Body of pancreas (tissue), 4 donors: Measurements from ENCODE around the gene OPRD1. TPM values are rescaled to one million over a fixed set of nuclear protein-coding genes. Genes with fewer than 3 reads are reported as not detected.

Experiments used
- ATAC-seq: fragments of 150-250 bp; one replicate; pipeline ENCODE4 v1.9.1; 2016
- DNase-seq, 4 donors: peaks; one replicate each; pipeline ENCODE4 v3.0.0-alpha.2; 2019
- H3K27ac ChIP-seq, 4 donors: fragments of 200-600 bp; sonication (generic); 1 replicate in 3 of 4; 2 replicates in 1 of 4; pipeline versions ENCODE4 v1.5.1 to v1.6.1; 2016 to 2019; ENCODE audit warnings: mild to moderate bottlenecking in 1 of 4, mixed read lengths in 1 of 4, moderate library complexity in 1 of 4
- H3K27me3 ChIP-seq, 2 donors: fragments of 200-600 bp; sonication (generic); one replicate each; pipeline ENCODE4 v1.6.0; 2016; ENCODE audit warnings: mild to moderate bottlenecking in 1 of 2
- H3K36me3 ChIP-seq, 2 donors: fragments of 200-600 bp; sonication (generic); replicated peaks in 1 of 2; 2 replicates each; pipeline ENCODE4 v1.5.1; 2016; ENCODE audit warnings: low read depth in 2 of 2; ENCODE audit not compliant: insufficient read depth in 1 of 2
- H3K4me1 ChIP-seq: fragments of 200-600 bp; sonication (generic); one replicate; pipeline ENCODE4 v1.6.0; 2016
- H3K4me3 ChIP-seq, 2 donors: fragments of 200-600 bp; sonication (generic); 1 replicate in 1 of 2; 2 replicates in 1 of 2; pipeline ENCODE4 v1.5.1; 2016 to 2019
- H3K9me3 ChIP-seq, 3 donors: fragments of 200-600 bp; sonication (generic); 1 replicate in 2 of 3; 2 replicates in 1 of 3; pipeline ENCODE4 v1.5.1; 2016
- POLR2A ChIP-seq, 3 donors: fragments of 450-650 bp; IDR thresholded peaks; one replicate each; pipeline ENCODE4 v1.6.1; 2016; ENCODE audit warnings: antibody characterized with exemption in 3 of 3, mild to moderate bottlenecking in 2 of 3
- WGBS, 2 donors: methylation state at CpG; one replicate each; pipeline ENCODE4 v1.1.5; 2017; 5-methylcytosine and 5-hydroxymethylcytosine counted together
- intact Hi-C: fragments of 100-400 bp; cut with DNase I; formaldehyde crosslinking; loops from one replicate; pipeline ENCODE4 v1.15.1; 2023
- total RNA-seq, 2 donors: library from RNA; depleted of rRNA; stranded (reverse); fragments of >200 nt; gene quantifications; one replicate each; pipeline ENCODE4 v1.1.0, GENCODE V29; 2016
- TF ChIP-seq, protein P1 (sequence below), 7 experiments: fragments of 450-650 bp in 4 of 7; fragments of 200-600 bp in 3 of 7; sonication (generic) in 3 of 7; IDR thresholded peaks; one replicate each; pipeline ENCODE4 v1.5.1; 2016 to 2019; ENCODE audit warnings: antibody characterized with exemption in 7 of 7

The OPRD1 gene
- total RNA-seq, 2 donors from 2014 or later = 0.66 TPM; not detected in 1

DNA sequence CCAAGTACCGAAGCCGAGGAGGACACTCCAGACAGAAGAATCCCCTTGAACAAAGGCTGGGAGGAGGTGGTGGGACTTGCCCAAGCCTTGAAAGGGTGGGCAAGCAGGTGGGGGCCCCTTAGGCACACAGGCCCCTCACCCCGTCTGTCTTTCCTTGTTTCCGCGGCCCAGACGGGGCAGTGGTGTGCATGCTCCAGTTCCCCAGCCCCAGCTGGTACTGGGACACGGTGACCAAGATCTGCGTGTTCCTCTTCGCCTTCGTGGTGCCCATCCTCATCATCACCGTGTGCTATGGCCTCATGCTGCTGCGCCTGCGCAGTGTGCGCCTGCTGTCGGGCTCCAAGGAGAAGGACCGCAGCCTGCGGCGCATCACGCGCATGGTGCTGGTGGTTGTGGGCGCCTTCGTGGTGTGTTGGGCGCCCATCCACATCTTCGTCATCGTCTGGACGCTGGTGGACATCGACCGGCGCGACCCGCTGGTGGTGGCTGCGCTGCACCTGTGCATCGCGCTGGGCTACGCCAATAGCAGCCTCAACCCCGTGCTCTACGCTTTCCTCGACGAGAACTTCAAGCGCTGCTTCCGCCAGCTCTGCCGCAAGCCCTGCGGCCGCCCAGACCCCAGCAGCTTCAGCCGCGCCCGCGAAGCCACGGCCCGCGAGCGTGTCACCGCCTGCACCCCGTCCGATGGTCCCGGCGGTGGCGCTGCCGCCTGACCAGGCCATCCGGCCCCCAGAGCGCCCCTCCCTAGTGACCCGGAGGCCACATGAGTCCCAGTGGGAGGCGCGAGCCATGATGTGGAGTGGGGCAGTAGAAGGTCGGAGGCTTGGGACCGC lies 50.8 kb downstream of the OPRD1 start:
- 83 to 88% methylated on average over 8 to 48 of the region's 66 CpGs for WGBS, 2 donors
- no peak for DNase-seq
- no peak overlapping the region for H3K4me3 ChIP-seq
- TF ChIP-seq POLR2A (IDR thresholded peaks at IDR 0.05) = no peak
- TF ChIP-seq, protein P1, sequence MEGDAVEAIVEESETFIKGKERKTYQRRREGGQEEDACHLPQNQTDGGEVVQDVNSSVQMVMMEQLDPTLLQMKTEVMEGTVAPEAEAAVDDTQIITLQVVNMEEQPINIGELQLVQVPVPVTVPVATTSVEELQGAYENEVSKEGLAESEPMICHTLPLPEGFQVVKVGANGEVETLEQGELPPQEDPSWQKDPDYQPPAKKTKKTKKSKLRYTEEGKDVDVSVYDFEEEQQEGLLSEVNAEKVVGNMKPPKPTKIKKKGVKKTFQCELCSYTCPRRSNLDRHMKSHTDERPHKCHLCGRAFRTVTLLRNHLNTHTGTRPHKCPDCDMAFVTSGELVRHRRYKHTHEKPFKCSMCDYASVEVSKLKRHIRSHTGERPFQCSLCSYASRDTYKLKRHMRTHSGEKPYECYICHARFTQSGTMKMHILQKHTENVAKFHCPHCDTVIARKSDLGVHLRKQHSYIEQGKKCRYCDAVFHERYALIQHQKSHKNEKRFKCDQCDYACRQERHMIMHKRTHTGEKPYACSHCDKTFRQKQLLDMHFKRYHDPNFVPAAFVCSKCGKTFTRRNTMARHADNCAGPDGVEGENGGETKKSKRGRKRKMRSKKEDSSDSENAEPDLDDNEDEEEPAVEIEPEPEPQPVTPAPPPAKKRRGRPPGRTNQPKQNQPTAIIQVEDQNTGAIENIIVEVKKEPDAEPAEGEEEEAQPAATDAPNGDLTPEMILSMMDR (IDR thresholded peaks at IDR 0.05) = no peak
- H3K4me1 ChIP-seq = no peaks in the 10 kb centered on the region
- H3K36me3 ChIP-seq = no peaks in the 10 kb centered on the region
- no peak overlapping the region for H3K27ac ChIP-seq
- no peaks in the 10 kb centered on the region for H3K9me3 ChIP-seq
- H3K27me3 ChIP-seq = no peaks in the 10 kb centered on the region
- ATAC-seq = no peak
- intact Hi-C loops = no loop called here

DNA sequence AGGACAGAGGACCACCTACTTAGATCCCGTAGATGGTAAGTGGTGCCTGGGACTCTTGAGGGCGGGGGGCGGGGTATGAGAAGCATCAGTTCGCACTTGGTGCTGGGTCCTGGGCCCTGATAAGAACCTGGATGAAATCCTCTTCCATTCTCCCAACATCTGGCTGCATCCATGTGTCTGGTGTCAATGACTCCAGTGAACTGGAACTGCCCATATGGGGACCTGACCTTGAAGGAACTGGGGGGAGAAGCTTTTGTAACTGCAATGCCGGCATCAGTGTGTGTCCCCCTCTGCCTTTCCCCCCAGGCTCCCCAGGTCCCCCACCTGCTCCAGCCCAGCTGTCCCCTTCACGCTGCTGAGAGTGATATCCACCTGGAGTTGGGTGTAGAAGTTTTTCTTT lies 52.7 kb downstream of the OPRD1 start:
- TF ChIP-seq POLR2A (IDR thresholded peaks at IDR 0.05) = no peak
- no peak overlapping the region for H3K4me3 ChIP-seq
- H3K9me3 ChIP-seq = no peaks in the 10 kb centered on the region
- intact Hi-C loops = no loop called here
- no peaks in the 10 kb centered on the region for H3K4me1 ChIP-seq
- no peaks in the 10 kb centered on the region for H3K27me3 ChIP-seq
- H3K36me3 ChIP-seq = no peaks in the 10 kb centered on the region
- H3K27ac ChIP-seq = no peak overlapping the region
- DNase-seq (no peak), ATAC-seq (no peak)
- WGBS, 2 donors = 65 to 67% methylated on average over 1 to 6 of the region's 6 CpGs

DNA sequence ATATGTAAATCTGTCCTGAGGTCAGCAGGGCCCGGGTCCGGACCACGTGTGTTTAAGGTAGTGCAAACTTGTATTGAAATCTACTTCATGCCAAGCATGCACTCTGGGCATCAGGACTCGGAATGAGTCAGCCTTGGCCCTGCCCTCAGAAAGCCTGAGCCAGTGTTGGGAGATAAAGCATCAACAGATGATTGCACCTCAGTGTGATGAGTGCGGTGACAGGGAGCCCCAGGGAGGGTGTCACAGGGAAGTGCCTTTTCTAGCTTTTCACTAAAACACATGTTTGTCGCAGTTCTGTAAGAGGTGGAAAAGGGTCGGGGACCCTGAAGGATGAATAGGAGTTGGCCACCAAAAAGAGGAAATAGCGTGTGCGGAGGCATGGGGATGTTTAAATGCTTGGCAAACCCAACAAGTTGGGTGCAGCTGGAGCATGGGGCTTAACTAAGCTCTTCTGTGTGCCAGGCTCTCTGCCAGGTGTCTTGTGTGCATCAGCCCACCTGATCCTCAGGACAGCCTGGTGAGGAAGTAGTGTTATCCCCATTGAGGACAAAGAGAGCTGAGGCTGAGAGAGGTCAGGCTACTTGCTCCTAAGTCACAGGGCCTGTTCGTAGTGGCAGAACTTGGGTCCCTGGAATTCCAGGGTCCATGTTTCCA lies 54.2 kb downstream of the OPRD1 start:
- no peak overlapping the region for H3K27ac ChIP-seq
- H3K36me3 ChIP-seq = no peaks in the 10 kb centered on the region
- intact Hi-C loops = no loop called here
- 67 to 81% methylated on average over 6 to 10 of the region's 10 CpGs for WGBS, 2 donors
- ATAC-seq (peak; percentile 6), DNase-seq (no peak)
- TF ChIP-seq POLR2A (IDR thresholded peaks at IDR 0.05) = no peak
- TF ChIP-seq, protein P1 (IDR thresholded peaks at IDR 0.05) = no peak
- H3K4me3 ChIP-seq = no peak overlapping the region
- H3K27me3 ChIP-seq = no peaks in the 10 kb centered on the region
- no peaks in the 10 kb centered on the region for H3K9me3 ChIP-seq
- no peaks in the 10 kb centered on the region for H3K4me1 ChIP-seq

DNA sequence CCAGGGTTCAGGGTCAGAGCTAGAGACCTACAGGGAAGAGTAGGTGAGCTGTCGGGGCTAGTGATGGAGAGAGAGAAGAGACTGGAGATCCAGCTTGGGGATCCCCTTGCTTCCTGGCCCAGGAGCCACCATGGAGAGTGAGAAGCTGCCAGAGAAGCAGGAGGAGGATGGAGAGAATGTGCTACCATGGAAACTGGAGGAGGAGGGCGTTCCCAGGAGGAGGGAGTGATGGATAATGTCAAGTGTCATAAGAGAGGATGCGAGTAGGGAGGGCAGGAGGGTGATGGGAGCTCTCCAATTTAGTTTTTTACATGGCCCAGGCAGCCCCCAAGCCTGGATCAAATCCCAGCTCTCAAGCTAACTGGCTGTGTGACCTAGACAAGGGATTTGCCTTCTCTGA lies 55.9 kb downstream of the OPRD1 start:
- intact Hi-C loops = no loop called here
- TF ChIP-seq, protein P1 (IDR thresholded peaks at IDR 0.05) = no peak
- no peak for TF ChIP-seq POLR2A (IDR thresholded peaks at IDR 0.05)
- no peak for ATAC-seq
- Histone ChIP-seq H3K9me3 (no peaks in the 10 kb centered on the region), H3K36me3 (no peaks in the 10 kb centered on the region), H3K4me1 (no peaks in the 10 kb centered on the region), H3K4me3 (no peak overlapping the region), H3K27me3 (no peaks in the 10 kb centered on the region), H3K27ac (no peak overlapping the region)
- no peak for DNase-seq
- WGBS, 2 donors = 56 to 68% methylated on average over 3 of the region's 3 CpGs

DNA sequence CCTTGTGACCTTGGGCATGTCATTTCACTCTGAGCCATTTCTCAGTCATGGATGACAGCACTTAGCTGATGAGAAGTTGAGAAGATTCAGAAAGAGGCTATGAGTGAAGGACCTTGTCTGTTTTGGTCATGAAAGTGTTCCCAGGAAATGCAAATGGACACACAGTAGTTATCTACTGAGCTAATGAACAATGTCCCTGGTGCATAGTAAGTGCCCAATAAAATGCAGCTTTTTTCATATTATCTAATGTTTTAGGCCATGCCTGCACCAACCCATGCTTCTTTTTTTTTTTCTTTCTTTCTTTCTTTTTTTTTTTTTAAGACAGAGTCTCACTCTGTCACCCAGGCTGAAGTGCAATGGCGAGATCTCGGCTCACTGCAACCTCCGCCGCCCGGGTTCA lies 58.0 kb downstream of the OPRD1 start:
- ATAC-seq (no peak), DNase-seq (no peak)
- TF ChIP-seq, protein P1 (IDR thresholded peaks at IDR 0.05) = no peak
- no peak for TF ChIP-seq POLR2A (IDR thresholded peaks at IDR 0.05)
- no peak overlapping the region for H3K27ac ChIP-seq
- no peaks in the 10 kb centered on the region for H3K36me3 ChIP-seq
- 86 to 100% methylated on average over 5 of the region's 5 CpGs for WGBS, 2 donors
- H3K9me3 ChIP-seq = no peaks in the 10 kb centered on the region
- intact Hi-C loops = no loop called here
- H3K4me3 ChIP-seq = no peak overlapping the region
- H3K4me1 ChIP-seq = no peaks in the 10 kb centered on the region
- H3K27me3 ChIP-seq = no peaks in the 10 kb centered on the region
